NB4 (cell line): ENCODE measurements around the gene MRPL44.

ENCODE experiments used
- POLR2A ChIP-seq: IDR thresholded peaks from 2 replicates; pipeline ENCODE4 v1.6.1; 2011; ENCODE audit warnings: mild to moderate bottlenecking; ENCODE audit not compliant: insufficient read length; ENCODE audit errors: extremely low read depth
- TF ChIP-seq, protein P1 (sequence below): IDR thresholded peaks from one replicate; pipeline ENCODE4 v1.5.1; 2012; ENCODE audit warnings: low read depth, low read length
- TF ChIP-seq, protein P2 (sequence below): IDR thresholded peaks from 2 replicates; pipeline ENCODE4 v1.6.1; 2011; ENCODE audit warnings: low read depth, low read length

- TF ChIP-seq, protein P1, sequence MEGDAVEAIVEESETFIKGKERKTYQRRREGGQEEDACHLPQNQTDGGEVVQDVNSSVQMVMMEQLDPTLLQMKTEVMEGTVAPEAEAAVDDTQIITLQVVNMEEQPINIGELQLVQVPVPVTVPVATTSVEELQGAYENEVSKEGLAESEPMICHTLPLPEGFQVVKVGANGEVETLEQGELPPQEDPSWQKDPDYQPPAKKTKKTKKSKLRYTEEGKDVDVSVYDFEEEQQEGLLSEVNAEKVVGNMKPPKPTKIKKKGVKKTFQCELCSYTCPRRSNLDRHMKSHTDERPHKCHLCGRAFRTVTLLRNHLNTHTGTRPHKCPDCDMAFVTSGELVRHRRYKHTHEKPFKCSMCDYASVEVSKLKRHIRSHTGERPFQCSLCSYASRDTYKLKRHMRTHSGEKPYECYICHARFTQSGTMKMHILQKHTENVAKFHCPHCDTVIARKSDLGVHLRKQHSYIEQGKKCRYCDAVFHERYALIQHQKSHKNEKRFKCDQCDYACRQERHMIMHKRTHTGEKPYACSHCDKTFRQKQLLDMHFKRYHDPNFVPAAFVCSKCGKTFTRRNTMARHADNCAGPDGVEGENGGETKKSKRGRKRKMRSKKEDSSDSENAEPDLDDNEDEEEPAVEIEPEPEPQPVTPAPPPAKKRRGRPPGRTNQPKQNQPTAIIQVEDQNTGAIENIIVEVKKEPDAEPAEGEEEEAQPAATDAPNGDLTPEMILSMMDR: no peak
- no peak for TF ChIP-seq POLR2A
- TF ChIP-seq, protein P2, sequence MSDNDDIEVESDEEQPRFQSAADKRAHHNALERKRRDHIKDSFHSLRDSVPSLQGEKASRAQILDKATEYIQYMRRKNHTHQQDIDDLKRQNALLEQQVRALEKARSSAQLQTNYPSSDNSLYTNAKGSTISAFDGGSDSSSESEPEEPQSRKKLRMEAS: no peak
Observed at GRCh38 chr2:223943135-223943534, 14.1 kb upstream of the MRPL44 start.
